NCI-H1436 treated with DMSO at 0.1 percent for 48 hours (cell line): ENCODE results near the gene ARSH.
"Not testable (repeated sequence)": the region's sequence is repeated elsewhere in the genome, so short reads cannot be mapped to it uniquely, and the experiment has no call there.

Experiments used
- DNase-seq: peaks from one replicate; lab custom pipeline; 2025; lab: John Stamatoyannopoulos, UW

ARSH gene

DNA sequence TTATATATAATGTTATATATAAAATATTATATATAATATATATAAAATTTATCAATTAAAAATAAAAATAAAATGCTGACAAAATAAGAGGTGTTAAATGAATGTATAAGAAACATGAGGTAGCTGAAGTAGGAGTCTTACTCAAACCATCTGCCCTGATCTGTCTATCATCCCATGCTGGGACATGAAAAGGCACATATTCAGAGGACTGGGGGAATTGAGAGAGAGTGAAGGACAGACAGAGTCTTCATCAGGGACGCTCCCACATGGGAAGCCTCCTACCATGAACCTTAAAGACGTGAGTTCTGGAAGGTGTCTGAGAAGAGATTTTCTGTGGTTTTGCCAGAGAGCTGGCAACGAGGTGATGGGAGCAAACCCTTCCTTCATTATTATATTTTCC lies 30.9 kb downstream of the ARSH start:
- DNase-seq: no peak

GRCh38 chrX:3044196-3044595 lies 37.9 kb downstream of the ARSH start:
- DNase-seq: no peak

- DNase-seq: no peak
These were observed 38.3 kb downstream of the ARSH start for GRCh38 chrX:3044671-3045070.

DNA sequence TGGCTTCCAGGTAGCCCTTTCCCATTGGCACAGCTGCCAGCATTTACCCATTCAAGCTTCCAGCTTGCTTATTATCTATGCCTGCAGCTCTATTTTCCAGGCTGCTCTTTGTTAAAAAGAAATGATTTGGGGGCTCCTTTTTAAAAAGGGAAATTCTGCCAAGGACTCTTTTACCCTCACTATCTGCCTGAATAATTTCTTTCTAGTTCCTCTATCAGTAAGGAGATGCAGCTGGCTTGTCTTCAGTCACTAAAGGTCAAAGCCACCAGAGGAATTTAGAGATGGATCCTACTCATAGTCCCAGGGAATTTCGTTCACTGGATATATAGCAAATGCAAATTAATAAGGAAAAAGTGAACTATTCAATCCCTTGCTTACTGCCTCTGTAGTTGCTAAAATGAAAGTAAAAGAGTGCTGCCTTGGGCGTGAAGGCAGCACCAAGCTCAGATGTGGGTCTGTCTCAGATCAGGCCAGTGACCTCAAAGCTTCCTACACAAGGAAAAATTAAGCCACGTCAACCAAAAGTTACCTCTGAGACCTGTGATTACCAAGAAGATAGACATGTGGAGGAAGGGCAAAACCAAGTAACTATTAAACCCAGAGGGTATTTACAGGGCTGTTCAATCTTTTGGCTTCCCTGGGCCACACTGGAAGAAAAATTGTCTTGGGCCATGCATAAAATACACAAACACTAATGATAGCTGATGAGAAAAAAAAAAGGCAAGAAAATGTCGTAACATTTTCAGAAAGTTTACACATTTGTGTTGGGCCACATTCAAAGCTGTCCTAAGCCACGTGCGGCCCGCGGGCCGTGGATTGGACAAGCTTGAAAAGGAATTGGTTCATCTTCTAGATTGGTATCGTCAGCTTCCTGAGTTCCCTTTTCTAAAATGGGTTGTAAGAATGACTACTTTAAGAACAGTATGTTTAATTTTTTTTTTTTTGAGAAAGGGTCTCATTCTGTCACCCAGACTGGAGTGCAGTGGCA lies 40.2 kb downstream of the ARSH start:
- no peak for DNase-seq

GRCh38 chrX:3050523-3051175 lies 44.3 kb downstream of the ARSH start:
- not testable (repeated sequence) for DNase-seq

- no peak for DNase-seq
These were observed 46.5 kb downstream of the ARSH start for GRCh38 chrX:3052860-3053259.

GRCh38 chrX:3066555-3066954 lies 60.2 kb downstream of the ARSH start:
- no peak for DNase-seq

DNA sequence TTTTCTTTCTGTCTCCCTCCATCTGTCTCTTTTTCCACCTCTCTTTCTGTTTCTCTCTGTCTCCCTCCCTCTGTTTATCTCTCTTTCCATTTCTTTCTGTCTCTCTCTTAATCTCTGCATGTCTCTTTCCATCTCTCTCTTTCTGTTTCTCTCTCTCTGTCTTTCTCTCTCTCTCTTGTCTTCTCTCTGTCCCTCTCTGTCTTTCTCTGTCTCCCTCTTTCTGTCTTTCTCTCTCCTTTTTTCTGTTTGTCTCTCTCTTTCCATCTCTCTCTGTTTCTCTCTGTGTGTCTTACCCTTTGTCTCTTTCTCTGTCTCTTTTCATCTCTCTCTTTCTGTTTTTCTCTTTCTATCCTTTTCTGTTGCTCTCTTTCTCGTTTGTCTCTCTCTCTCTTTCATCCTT lies 69.6 kb downstream of the ARSH start:
- DNase-seq: no peak

DNA sequence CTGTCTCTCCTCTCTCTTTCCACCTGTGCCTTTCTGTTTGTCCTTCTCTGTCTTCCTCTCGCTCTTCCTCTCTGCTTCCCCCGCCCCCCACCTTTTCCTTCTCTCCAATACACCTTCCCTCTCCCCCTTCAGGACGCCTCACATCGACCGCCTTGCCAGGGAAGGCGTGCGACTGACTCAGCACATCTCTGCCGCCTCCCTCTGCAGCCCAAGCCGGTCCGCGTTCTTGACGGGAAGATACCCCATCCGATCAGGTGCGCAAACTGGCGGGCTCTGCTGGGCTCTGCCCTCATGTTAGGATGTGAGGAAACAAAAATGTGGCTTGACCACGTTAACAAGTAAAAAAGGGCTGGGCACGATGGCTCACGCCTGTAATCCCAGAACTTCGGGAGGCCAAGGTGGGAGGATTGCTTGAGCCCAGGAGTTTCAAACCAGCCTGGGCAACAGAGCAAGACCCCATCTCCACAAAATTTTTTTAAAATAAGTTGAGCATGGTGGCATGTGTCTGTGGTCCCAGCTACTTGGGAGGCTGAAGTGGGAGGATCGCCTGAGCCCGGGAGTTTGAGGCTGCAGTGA lies 70.2 kb downstream of the ARSH start:
- no peak for DNase-seq
